SJSA1 (cell line): Measurements from ENCODE around the gene ANKS6. TPM values are rescaled to one million over a fixed set of nuclear protein-coding genes. Genes with fewer than 3 reads are reported as not detected.

Experiments
- DNase-seq, 2 experiments: peaks; one replicate each; pipeline ENCODE4 v3.0.0-alpha.2; 2015 to 2020; ENCODE audit warnings: low spot score in 2 of 2, low read depth in 1 of 2
- H3K27ac ChIP-seq: fragments of 250-450 bp; sonication (Bioruptor Pico); 2 replicates; pipeline ENCODE4 v1.5.1; 2020; ENCODE audit warnings: mild to moderate bottlenecking, moderate library complexity
- H3K27me3 ChIP-seq: fragments of 250-450 bp; sonication (Bioruptor Pico); replicated peaks from 2 replicates; pipeline ENCODE4 v1.5.1; 2020; ENCODE audit warnings: mild to moderate bottlenecking, moderate library complexity
- H3K36me3 ChIP-seq: fragments of 250-450 bp; sonication (Bioruptor Pico); 2 replicates; pipeline ENCODE4 v1.5.1; 2020; ENCODE audit warnings: mild to moderate bottlenecking
- H3K4me1 ChIP-seq: fragments of 250-450 bp; sonication (Bioruptor Pico); replicated peaks from 2 replicates; pipeline ENCODE4 v1.6.1; 2021; ENCODE audit warnings: mild to moderate bottlenecking
- H3K4me3 ChIP-seq: fragments of 250-450 bp; sonication (Bioruptor Pico); 2 replicates; pipeline ENCODE4 v1.5.1; 2020; ENCODE audit warnings: mild to moderate bottlenecking
- H3K9me3 ChIP-seq: fragments of 250-450 bp; sonication (Bioruptor Pico); replicated peaks from 2 replicates; pipeline ENCODE4 v1.5.1; 2020; ENCODE audit warnings: mild to moderate bottlenecking
- total RNA-seq: library from RNA; depleted of rRNA; stranded (reverse); fragments of >200 nt; shearing (Covaris generic); gene quantifications from 2 replicates; pipeline ENCODE4 v1.2.3, GENCODE V29; 2014

The ANKS6 gene
- total RNA-seq, 1 experiment from 2014 or later, result 9.6 TPM

- no peak overlapping the region for H3K27ac ChIP-seq
- no peaks in the 10 kb centered on the region for H3K9me3 ChIP-seq
- no peaks in the 10 kb centered on the region for H3K36me3 ChIP-seq
- no peak for DNase-seq
- H3K4me3 ChIP-seq, result no peak overlapping the region
- H3K27me3 ChIP-seq, result no peaks in the 10 kb centered on the region
- no peaks in the 10 kb centered on the region for H3K4me1 ChIP-seq
These were observed 29.8 kb downstream of the ANKS6 start for GRCh38 chr9:98766586-98766985.

GRCh38 chr9:98765256-98765655 is 31.1 kb downstream of the ANKS6 start:
- no peak for DNase-seq
- Histone ChIP-seq H3K36me3 (no peaks in the 10 kb centered on the region), H3K4me1 (no peaks in the 10 kb centered on the region), H3K4me3 (no peak overlapping the region), H3K27ac (no peak overlapping the region), H3K27me3 (no peaks in the 10 kb centered on the region), H3K9me3 (no peaks in the 10 kb centered on the region)

GRCh38 chr9:98763986-98764745 is 32.2 kb downstream of the ANKS6 start:
- Histone ChIP-seq H3K27me3 (no peaks in the 10 kb centered on the region), H3K4me1 (no peaks in the 10 kb centered on the region), H3K36me3 (no peaks in the 10 kb centered on the region), H3K9me3 (no peaks in the 10 kb centered on the region), H3K27ac (no peak overlapping the region), H3K4me3 (no peak overlapping the region)
- DNase-seq, result no peak

GRCh38 chr9:98760231-98760630 is 36.1 kb downstream of the ANKS6 start:
- H3K9me3 ChIP-seq, result no peaks in the 10 kb centered on the region
- no peak for DNase-seq
- H3K4me1 ChIP-seq, result no peaks in the 10 kb centered on the region
- H3K36me3 ChIP-seq, result no peaks in the 10 kb centered on the region
- H3K27ac ChIP-seq, result no peak overlapping the region
- H3K4me3 ChIP-seq, result no peak overlapping the region
- H3K27me3 ChIP-seq, result no peaks in the 10 kb centered on the region

- H3K27ac ChIP-seq, result no peak overlapping the region
- no peak overlapping the region for H3K4me3 ChIP-seq
- H3K4me1 ChIP-seq, result no peaks in the 10 kb centered on the region
- H3K36me3 ChIP-seq, result no peaks in the 10 kb centered on the region
- DNase-seq, result no peak
- H3K27me3 ChIP-seq, result no peaks in the 10 kb centered on the region
- no peaks in the 10 kb centered on the region for H3K9me3 ChIP-seq
These were observed 41.2 kb downstream of the ANKS6 start for GRCh38 chr9:98755006-98755618.

GRCh38 chr9:98751210-98751609 is 45.1 kb downstream of the ANKS6 start:
- H3K27me3 ChIP-seq, result no peaks in the 10 kb centered on the region
- H3K9me3 ChIP-seq, result no peaks in the 10 kb centered on the region
- no peak overlapping the region for H3K27ac ChIP-seq
- DNase-seq, result no peak
- H3K4me3 ChIP-seq, result no peak overlapping the region
- no peaks in the 10 kb centered on the region for H3K36me3 ChIP-seq
- no peaks in the 10 kb centered on the region for H3K4me1 ChIP-seq

- Histone ChIP-seq H3K9me3 (no peaks in the 10 kb centered on the region), H3K27me3 (no peaks in the 10 kb centered on the region), H3K36me3 (no peaks in the 10 kb centered on the region), H3K4me3 (no peak overlapping the region), H3K4me1 (no peaks in the 10 kb centered on the region), H3K27ac (no peak overlapping the region)
- no peak for DNase-seq
These were observed 45.8 kb downstream of the ANKS6 start for GRCh38 chr9:98750364-98751060.

GRCh38 chr9:98747476-98747875 is 48.9 kb downstream of the ANKS6 start:
- no peaks in the 10 kb centered on the region for H3K4me1 ChIP-seq

GRCh38 chr9:98745470-98745869 is 50.9 kb downstream of the ANKS6 start:
- DNase-seq, result peak in 1 of 2 experiments; percentile 11
- no peaks in the 10 kb centered on the region for H3K9me3 ChIP-seq

More at GRCh38 chr9:98747476-98747875, 48.9 kb downstream of the ANKS6 start:
- Histone ChIP-seq H3K36me3 (no peaks in the 10 kb centered on the region), H3K4me3 (no peak overlapping the region), H3K27me3 (no peaks in the 10 kb centered on the region), H3K27ac (no peak overlapping the region), H3K9me3 (no peaks in the 10 kb centered on the region)
- peak in 1 of 2 experiments; percentile 20 for DNase-seq

GRCh38 chr9:98743818-98744611 is 52.3 kb downstream of the ANKS6 start:
- no peak overlapping the region for H3K27ac ChIP-seq
- no peaks in the 10 kb centered on the region for H3K27me3 ChIP-seq
- no peak overlapping the region for H3K4me3 ChIP-seq
- H3K9me3 ChIP-seq, result no peaks in the 10 kb centered on the region
- H3K4me1 ChIP-seq, result no peaks in the 10 kb centered on the region
- DNase-seq, result peak in 1 of 2 experiments; percentile 26
- H3K36me3 ChIP-seq, result no peaks in the 10 kb centered on the region

More at GRCh38 chr9:98745470-98745869, 50.9 kb downstream of the ANKS6 start:
- no peaks in the 10 kb centered on the region for H3K27me3 ChIP-seq
- no peak overlapping the region for H3K27ac ChIP-seq
- no peak overlapping the region for H3K4me3 ChIP-seq
- no peaks in the 10 kb centered on the region for H3K36me3 ChIP-seq
- H3K4me1 ChIP-seq, result no peaks in the 10 kb centered on the region

GRCh38 chr9:98743329-98743728 is 53.0 kb downstream of the ANKS6 start:
- DNase-seq, result peak in 1 of 2 experiments; percentile 8
- no peaks in the 10 kb centered on the region for H3K9me3 ChIP-seq
- H3K27me3 ChIP-seq, result no peaks in the 10 kb centered on the region

GRCh38 chr9:98742325-98743280 is 53.8 kb downstream of the ANKS6 start:
- H3K27me3 ChIP-seq, result no peaks in the 10 kb centered on the region
- H3K4me1 ChIP-seq, result no peaks in the 10 kb centered on the region
- H3K36me3 ChIP-seq, result no peaks in the 10 kb centered on the region
- no peak overlapping the region for H3K4me3 ChIP-seq
- H3K27ac ChIP-seq, result no peak overlapping the region
- DNase-seq, result peak; percentile 2 to 19
- no peaks in the 10 kb centered on the region for H3K9me3 ChIP-seq

More at GRCh38 chr9:98743329-98743728, 53.0 kb downstream of the ANKS6 start:
- Histone ChIP-seq H3K27ac (no peak overlapping the region), H3K4me3 (no peak overlapping the region), H3K36me3 (no peaks in the 10 kb centered on the region), H3K4me1 (no peaks in the 10 kb centered on the region)
